GM18867 (cell line): Measurements from ENCODE around the gene GNAO1.

Source experiments
- ATAC-seq: cut with Tn5 transposase; IDR thresholded peaks from one replicate; pipeline ENCODE4 v1.9.1; 2021; ENCODE audit warnings: mild to moderate bottlenecking, moderate library complexity; ENCODE audit not compliant: unreplicated experiment

GNAO1 gene

DNA sequence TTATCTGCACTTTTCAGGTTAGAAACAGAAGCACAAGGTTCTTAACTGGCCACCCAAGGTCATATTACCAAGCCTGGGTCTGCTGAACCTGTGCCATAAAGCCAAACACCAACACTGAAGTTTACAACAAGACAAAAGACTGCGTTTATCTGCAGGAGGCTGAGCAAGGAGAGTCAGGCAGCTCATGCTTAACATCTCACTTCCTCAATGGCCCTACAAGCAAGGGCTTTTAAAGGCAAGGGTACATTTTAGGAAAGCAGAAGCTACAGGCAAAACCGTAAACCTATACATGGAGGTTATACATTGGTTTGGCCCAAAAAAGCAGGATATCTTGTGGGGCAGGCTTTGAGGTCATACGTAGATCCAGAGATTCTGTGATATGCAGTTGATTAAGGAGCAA lies 91.2 kb downstream of the GNAO1 start:
- no peak for ATAC-seq

DNA sequence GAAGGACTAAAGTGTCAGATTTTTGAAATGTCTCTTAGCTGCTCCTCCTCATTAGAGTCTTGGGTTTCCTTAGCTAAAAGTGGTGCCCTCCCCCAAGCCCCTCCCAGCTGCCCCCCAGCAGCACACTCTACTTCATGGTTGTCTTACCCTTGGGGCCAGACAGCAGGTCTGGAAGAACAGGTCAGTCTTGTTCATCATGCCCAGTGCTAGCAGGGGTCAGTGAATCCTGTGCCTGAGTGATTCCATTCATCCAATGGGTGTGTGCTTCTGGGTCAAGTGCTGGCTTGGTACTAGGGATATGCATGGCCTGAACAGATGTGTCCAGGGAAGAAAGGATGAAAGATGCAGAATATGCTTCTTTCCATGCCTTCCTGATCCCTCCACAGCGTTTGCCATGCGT lies 93.2 kb downstream of the GNAO1 start:
- no peak for ATAC-seq

DNA sequence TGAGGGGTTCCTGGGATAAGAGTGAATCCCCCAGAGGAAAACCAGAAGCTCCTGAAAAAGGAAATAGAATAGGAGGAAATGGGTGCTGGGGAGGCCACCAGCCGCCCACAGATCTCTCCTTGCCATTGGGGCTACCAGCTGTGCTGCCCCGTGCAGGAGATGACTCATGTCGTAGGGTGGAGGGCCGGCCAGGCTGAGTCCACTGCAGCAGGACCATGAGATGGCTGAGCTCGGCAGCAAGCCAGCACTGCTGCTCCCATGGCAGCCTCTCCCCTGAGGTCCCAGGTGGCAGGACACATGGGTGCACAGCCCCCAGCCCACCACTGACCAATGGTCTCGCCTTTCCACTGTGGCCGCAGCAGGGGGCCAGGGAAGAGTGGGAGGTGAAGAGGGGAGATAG lies 95.5 kb downstream of the GNAO1 start:
- no peak for ATAC-seq

DNA sequence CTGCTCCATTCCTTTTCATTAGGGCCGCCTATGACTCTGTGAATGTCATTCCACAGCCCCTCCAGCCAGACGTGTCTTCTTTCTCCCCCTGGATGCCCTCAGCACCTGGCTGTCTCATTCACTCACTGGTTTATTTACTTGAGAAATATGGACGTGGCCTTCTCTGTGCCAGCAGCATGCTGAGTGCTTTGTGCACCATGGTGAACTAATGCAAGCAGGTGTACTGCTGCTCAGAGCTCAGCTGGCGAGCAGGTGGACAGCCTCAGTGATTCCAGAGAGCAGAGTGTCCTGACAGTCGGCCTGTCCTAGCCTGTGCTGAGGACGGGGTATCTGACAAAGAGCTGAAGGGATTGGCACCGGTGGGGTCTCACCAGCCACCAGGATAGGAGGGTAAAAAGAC lies 96.7 kb downstream of the GNAO1 start:
- ATAC-seq: no peak

DNA sequence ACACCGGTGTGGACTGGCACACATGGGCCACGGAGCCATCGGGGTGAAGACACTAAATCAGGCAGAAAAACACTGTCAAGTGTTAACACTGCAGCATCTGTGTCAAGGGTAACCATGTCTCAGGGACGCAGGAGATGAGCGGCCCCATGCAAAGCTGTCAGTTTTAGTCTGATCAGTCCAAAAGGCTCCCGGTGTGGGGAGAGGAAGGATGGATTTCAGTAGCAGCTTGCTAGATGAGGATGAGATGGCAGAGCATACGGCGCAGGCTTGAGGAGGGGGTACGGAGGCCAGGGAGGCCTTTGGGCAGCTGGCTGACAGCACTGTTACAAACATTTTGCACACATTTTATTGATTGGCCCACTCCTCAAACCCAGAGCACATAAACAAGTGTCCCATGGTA lies 98.1 kb downstream of the GNAO1 start:
- ATAC-seq: no peak

DNA sequence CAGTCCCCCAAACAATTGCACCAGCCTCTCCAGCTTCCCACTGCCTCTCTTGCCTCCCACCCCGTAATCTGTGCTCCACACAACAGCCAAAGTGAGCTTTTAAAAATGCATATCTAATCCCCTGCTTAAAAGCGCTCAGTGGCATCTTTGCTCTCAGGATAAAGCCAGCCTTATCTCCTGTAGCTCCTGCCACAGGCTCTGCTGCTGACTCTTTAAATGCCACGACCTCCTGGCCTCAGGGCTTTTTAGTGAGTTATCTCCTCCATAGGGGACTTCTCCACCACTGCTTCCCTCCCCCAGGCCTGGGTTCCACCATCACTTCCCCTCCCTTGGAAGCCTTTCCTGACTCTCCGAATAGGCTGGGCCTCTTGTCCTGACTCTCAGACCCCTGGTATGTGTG lies 98.6 kb downstream of the GNAO1 start:
- no peak for ATAC-seq

DNA sequence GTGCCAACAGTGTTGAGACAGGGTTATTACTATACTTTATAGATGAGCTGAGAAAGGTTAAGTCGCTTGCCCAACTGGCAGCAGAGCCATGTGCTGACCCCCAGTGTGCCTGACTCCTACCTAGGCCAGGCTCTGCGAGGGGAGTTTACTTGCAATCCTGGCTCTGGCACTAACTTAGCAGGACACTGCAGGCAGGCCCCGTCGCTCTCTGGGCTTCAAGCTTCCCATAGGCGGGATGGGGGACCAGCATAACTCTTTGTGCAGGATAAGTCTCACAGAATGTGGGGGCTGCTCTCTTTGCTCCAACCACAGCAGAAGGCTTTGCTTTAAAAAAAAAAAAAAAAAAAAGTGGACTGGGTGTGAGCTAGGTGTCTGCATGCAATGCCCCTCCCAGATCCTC lies 102.7 kb downstream of the GNAO1 start:
- no peak for ATAC-seq

DNA sequence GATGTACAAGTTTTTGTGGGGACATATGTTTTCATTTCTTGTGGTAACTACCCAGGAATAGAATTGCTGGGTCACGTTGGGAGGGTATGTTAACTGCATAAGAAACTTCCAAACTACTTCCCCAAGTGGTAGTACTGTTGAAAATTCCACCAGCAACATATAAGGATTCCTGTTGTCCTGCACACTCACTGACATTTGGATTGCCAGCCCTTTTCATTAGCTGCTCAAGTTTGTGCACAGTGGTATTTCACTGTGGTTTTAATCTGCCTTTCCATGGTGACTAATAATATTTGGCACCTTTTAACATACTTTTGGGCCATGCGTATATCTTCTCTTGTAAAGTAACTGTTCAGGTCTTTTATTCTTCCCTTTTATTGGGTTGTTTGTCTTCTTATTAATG lies 103.3 kb downstream of the GNAO1 start:
- ATAC-seq: no peak

DNA sequence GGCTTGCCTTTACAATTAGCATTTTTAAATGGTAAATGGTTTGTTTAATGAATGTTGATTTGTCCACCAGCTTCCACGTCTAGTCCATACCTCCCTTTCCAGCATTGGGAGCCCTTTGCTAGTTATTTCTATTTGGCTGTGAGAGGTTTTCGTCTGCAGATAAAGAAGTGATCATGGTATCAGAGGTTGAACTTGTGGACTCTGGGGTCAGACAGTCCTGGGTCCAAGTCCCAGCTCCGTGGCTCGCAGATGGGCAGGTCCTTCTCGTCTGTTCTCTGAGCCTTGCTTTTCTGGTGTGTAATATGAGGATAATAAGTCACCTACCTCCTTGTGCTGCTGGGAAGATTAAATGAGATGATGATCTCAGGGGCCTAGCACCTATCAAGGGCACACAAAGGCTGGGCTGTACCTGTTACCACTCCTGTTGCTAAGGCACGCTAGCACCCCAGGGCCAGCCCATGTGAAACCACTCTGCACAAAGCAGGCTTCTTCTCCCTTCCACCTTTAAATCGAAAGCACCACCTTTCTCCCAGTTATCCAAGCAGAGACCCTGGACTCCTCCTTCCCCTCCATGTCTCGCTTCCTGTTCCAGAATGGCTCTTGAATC lies 103.9 kb downstream of the GNAO1 start:
- ATAC-seq: no peak

DNA sequence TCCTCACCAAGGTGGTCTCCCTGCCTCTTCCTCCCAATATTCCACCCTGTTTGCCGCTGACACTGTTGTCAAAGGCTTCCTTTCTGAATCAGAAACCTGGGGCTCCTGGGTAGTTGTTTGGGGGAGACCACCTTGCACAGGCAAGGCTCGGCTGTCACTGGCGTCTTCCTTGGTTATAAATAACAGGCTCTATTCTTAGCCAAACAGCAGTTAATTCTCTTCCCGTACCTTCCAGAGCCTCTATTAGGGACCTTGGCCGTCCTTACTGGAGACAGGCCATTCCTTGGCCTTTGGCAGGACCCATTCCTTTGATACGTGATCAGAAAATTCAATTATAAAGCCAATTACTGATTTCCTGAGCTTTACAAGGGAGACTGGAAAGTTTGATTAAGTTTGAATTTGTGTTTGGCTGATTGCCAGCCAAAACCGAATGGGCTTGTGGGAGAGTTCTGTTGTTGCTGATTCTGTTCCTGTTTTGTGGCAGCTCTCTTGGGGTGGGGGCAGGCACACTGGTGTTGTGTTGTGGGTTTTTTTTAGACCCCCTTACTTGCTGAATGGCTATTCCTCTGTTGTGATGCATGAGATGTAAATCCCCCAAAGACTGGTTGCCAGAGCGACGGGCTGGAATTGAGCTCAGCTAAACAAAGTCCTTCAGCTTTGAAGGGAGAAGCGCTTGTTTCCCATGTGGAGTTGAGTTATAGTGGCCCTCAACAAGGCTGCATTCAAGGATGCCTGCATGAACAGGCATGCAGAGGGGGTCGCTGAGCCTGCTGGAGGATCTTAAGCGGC lies 104.6 kb downstream of the GNAO1 start:
- ATAC-seq: no peak

DNA sequence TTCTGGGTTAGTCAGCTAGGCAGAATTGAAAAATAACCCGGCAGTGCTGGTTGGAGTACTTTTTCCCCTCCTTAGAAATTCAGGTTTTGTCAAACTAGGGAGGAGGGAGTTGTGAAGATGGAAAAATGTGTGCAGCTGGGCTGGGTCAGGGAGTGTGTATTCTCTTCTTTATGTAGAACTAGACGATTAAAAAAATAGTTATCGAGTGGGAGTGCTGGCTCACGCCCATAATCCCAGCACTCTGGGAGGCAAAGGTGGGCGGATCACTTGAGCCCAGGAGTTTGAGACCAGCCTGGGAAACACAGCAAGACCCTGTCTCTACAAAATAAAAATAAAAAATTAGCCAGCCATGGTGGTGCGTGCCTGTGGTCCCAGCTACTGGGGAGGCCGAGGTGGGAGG lies 106.4 kb downstream of the GNAO1 start:
- ATAC-seq: no peak

DNA sequence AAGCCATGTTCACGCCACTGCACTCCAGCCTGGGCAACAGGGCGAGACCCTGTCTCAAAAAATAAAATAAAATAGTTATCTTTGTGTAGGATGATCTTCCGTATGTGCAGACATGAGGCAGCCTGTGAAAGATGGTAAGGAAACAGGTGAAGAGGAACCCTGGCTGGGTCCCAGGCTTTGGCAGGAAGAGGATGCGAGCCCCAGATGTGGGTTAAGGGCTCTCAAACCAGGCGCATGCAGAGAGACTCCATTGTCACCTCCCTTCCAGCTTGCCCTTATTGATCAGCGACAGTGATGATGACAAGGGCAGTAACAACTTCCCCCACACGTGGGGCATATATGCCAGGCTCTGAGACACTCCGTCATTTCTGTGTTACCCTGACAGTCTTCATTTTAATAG lies 106.8 kb downstream of the GNAO1 start:
- ATAC-seq: no peak

DNA sequence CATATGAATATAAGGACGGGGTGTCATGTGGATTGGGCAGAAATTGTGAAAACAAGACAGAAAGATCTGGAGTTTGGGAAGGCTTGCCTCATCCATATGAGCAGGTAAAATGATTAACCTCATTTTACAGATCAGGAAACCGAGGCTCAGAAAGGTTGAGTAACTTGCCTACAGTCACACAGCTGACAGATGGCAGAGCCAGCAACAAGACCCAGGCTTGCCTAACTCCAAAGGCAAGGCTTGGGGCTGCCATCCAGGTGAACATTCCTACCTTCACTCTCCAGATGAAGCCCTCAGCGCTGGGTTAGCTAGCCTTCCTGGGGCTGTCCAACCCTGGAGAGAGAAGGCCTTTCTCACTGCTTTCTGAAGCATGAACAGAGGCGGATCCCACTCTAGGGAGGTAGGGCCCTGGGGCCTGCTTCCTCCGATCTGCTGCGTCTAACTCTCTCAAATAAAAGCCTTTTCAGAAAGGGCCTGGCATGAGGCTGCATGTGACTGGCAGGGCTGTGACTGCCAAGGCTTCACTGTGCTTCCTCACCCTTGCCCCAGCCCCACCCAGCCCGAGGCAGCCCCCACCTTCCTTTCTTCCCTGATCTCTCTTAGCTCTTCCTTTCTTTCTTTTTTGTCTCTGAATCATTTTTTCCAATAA lies 107.8 kb downstream of the GNAO1 start:
- no peak for ATAC-seq

DNA sequence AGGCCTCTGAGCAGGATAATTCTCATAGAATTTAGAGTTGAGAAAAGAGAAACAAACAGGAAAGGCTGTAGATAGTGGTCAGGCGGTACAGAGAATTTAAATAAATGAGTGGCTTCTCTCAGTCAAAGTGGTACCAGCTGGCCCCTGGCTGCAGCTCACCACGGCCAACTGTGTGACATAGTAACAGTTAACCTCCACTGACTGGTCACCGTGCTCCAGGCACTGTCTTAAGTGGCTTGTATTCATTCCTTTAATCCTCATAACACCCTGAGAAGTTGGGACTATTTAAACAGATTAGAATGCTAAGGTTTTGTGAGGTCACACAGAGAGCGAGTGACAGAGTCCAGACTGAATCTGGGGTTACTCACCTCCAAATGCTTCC lies 108.9 kb downstream of the GNAO1 start:
- no peak for ATAC-seq

DNA sequence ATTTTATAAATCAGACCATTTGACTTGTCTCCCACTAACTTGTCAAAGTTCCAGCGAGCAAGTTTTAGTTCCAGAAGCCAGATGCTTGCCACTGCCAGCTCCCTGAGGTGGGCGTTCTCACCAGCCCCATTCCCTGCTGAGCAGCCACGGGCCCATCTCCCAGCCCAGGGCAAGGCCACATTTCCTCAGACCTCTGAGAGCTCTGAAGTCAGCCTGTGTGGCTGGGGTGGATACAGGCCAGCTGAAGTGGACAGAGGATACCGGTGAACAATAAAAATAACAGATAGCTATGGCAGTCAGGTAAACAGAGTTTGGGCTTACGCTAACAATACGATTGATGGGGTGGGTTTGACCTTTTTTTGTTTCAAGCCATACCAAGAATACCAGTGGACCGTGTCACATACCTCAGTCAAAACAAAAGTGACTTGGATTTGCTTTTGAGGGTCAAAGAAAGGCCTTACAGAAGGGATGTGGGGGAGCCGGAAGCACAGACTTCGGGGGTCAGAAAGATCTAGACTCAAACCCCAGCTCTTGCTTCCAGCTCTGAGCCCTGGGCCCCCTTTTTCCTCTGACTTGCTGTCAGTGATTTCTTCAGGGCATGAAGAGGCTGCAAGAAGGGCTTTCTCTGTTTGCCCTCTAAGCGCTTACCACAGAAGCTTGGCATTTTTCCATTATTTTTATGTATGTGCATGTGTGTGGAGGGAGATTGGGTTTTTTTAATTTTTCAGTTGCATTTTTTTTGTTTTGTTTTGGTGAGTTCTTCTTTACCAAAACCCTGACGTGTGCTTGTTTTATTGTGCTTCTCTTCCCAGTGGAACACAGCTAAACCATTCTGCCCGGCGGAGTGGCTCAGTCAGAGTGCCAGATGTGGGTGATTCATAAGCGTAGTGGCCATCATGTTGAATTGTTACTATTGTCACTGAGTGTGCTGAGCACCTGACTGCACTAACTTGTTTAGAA lies 109.9 kb downstream of the GNAO1 start:
- no peak for ATAC-seq

DNA sequence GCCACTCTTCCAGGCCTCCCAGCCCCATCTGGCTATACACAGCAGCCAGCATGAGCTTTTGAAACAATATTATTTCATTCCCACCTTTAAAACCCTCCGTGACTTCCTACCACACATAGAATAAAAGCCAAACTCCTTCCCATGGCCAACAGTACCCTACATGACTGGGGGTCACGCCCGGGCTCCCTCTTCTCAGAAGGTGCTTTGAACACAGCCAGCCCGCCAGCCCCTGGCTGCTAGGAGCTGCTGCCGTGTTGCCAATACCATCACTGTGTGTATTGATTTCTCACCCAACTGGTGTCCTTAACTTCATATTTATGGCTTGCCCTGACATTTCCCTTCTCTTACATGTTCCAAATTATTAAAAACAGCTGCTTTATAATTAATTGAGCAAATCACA lies 111.2 kb downstream of the GNAO1 start:
- ATAC-seq: no peak

DNA sequence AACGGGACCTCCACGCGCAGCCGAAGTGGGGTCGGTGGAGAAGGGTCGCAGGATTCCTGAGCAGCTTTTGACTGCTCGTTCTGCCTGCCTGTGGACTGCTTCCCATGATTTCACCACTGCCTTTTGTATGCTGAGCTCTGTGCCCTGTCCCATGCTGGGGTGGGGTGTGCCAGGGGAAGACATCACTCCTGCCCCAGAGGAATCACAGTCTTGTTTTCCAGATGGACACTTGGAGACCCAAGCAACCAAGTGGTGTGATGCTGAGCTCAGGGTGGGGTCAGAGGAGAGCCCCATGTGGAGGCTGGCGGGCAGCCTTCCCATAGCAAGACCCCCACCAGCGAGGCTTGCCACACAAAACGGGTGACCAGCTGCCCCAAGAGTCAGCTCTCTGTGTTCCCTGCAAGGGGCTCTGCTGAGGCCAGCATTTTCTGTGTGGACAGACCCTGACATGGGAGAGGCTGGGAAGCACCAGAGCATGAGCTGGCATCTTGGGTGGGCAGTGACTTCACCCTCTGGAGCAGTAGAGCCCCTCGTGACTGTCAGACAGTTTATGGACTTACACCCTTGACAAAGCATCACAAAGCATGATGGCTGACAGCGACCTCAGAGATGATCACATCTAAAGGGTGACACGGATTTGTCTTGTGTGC lies 111.9 kb downstream of the GNAO1 start:
- no peak for ATAC-seq

DNA sequence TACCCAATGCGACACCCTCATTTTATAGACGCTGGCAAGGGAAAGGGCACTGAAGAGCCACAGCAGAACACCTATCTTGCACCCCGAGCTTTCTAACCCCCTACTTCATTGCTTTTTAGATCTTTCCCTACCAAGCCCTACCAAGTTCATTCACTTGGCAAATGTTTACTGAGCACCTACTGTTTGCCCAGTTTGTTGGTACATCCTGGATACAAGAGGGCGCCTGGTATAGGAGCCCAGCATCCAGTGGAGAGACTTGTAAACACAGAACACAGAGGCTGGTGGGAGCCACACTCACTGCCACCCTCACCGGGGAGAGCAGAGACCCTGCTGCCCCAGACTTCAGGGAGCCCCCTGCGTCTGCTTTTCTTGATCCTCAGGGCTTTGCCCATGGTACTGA lies 112.6 kb downstream of the GNAO1 start:
- ATAC-seq: no peak

DNA sequence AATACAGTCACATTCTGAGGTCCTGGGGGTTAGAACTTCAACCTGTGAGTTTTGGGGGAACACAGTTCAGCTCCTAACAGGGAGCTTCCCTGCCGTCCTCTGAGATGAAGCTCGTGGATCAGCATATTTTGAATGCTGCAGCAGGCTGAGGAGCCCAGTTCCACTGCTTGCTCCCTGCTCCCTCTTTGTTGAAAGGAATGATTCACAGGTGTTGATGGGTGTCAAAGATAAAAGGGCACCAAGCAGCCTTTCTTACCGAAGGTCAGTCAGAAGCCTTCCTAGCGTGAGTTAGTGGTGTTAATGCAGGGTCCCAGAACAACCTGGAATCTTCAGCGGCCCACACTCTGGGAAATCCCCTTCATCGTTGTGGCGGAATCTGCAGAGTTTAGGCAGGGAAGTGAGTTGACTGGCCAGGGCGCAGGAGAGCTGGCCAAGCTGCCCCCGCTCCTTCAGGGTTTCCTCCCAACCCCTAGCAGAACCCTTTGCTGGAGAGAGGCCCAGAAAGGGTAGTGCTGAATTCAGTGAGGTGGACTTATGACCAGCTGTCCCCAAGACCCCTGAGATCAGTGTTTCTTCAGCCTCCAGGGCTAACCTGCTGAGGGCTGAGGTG lies 114.8 kb downstream of the GNAO1 start:
- no peak for ATAC-seq
